Measurements from ENCODE around the gene GAB1.

GAB1 gene

GRCh38 chr4:143292858-143293257 lies 43.8 kb upstream of the GAB1 start:
- Histone ChIP-seq H3K4me2 (ENCODE audit: low read length) (no peak overlapping the region), H2AFZ (no peak overlapping the region), H3K27ac (no peak overlapping the region), H3K9me3 (ENCODE audit: control insufficient read depth, low read length) (no peaks in the 10 kb centered on the region), H3K36me3 (ENCODE audit: control insufficient read depth, insufficient read depth, low read length) (no peaks in the 10 kb centered on the region), H3K79me2 (no peaks in the 10 kb centered on the region), H3K4me1 (no peaks in the 10 kb centered on the region), H3K9ac (no peak overlapping the region), H3K27me3 (ENCODE audit: control insufficient read depth, insufficient read depth, low read length) (no peaks in the 10 kb centered on the region), H3K4me3 (ENCODE audit: low read depth, low read length) (no peak overlapping the region)
- TF ChIP-seq CTCF (IDR thresholded peaks at IDR 0.05), result no peak

GRCh38 chr4:143294310-143294709 lies 42.4 kb upstream of the GAB1 start:
- H3K4me2 ChIP-seq (ENCODE audit: low read length), result no peak overlapping the region
- H3K4me3 ChIP-seq (ENCODE audit: low read depth, low read length), result no peak overlapping the region
- TF ChIP-seq CTCF (IDR thresholded peaks at IDR 0.05), result no peak
- H3K4me1 ChIP-seq, result no peaks in the 10 kb centered on the region
- no peaks in the 10 kb centered on the region for H3K36me3 ChIP-seq (ENCODE audit: control insufficient read depth, insufficient read depth, low read length)
- H3K9me3 ChIP-seq (ENCODE audit: control insufficient read depth, low read length), result no peaks in the 10 kb centered on the region
- no peaks in the 10 kb centered on the region for H3K27me3 ChIP-seq (ENCODE audit: control insufficient read depth, insufficient read depth, low read length)
- H3K9ac ChIP-seq, result no peak overlapping the region
- no peak overlapping the region for H3K27ac ChIP-seq
- no peaks in the 10 kb centered on the region for H3K79me2 ChIP-seq
- H2AFZ ChIP-seq, result no peak overlapping the region

- no peaks in the 10 kb centered on the region for H3K36me3 ChIP-seq (ENCODE audit: control insufficient read depth, insufficient read depth, low read length)
- H3K27me3 ChIP-seq (ENCODE audit: control insufficient read depth, insufficient read depth, low read length), result no peaks in the 10 kb centered on the region
- no peaks in the 10 kb centered on the region for H3K9me3 ChIP-seq (ENCODE audit: control insufficient read depth, low read length)
- H3K4me3 ChIP-seq (ENCODE audit: low read depth, low read length), result no peak overlapping the region
- TF ChIP-seq CTCF (IDR thresholded peaks at IDR 0.05), result no peak
- H3K4me1 ChIP-seq, result no peaks in the 10 kb centered on the region
- H3K4me2 ChIP-seq (ENCODE audit: low read length), result no peak overlapping the region
- no peak overlapping the region for H3K9ac ChIP-seq
- no peak overlapping the region for H2AFZ ChIP-seq
- H3K27ac ChIP-seq, result no peak overlapping the region
- no peaks in the 10 kb centered on the region for H3K79me2 ChIP-seq
Observed at GRCh38 chr4:143294710-143295275, 41.9 kb upstream of the GAB1 start.

GRCh38 chr4:143296397-143297067 lies 40.1 kb upstream of the GAB1 start:
- Histone ChIP-seq H3K4me2 (ENCODE audit: low read length) (no peak overlapping the region), H3K27me3 (ENCODE audit: control insufficient read depth, insufficient read depth, low read length) (no peaks in the 10 kb centered on the region), H3K9me3 (ENCODE audit: control insufficient read depth, low read length) (no peaks in the 10 kb centered on the region), H3K9ac (no peak overlapping the region), H2AFZ (no peak overlapping the region), H3K79me2 (no peaks in the 10 kb centered on the region), H3K36me3 (ENCODE audit: control insufficient read depth, insufficient read depth, low read length) (no peaks in the 10 kb centered on the region), H3K4me3 (ENCODE audit: low read depth, low read length) (no peak overlapping the region), H3K4me1 (no peaks in the 10 kb centered on the region), H3K27ac (no peak overlapping the region)
- TF ChIP-seq CTCF (IDR thresholded peaks at IDR 0.05), result no peak

GRCh38 chr4:143300860-143301259 lies 35.8 kb upstream of the GAB1 start:
- no peaks in the 10 kb centered on the region for H3K79me2 ChIP-seq
- no peak overlapping the region for H3K4me2 ChIP-seq (ENCODE audit: low read length)
- no peaks in the 10 kb centered on the region for H3K9me3 ChIP-seq (ENCODE audit: control insufficient read depth, low read length)
- H3K9ac ChIP-seq, result no peak overlapping the region
- no peaks in the 10 kb centered on the region for H3K27me3 ChIP-seq (ENCODE audit: control insufficient read depth, insufficient read depth, low read length)
- TF ChIP-seq CTCF (IDR thresholded peaks at IDR 0.05), result no peak
- H3K4me1 ChIP-seq, result no peaks in the 10 kb centered on the region
- no peak overlapping the region for H2AFZ ChIP-seq
- H3K27ac ChIP-seq, result no peak overlapping the region
- H3K4me3 ChIP-seq (ENCODE audit: low read depth, low read length), result no peak overlapping the region
- H3K36me3 ChIP-seq (ENCODE audit: control insufficient read depth, insufficient read depth, low read length), result no peaks in the 10 kb centered on the region

All from parathyroid adenoma (tissue), 2 donors.